ENCODE measurements around the gene PSME2.
A peak's percentile ranks its signal among the peaks of the same experiment; 100 is the strongest.

PSME2 gene

GRCh38 chr14:24155100-24155499 lies 8.7 kb upstream of the PSME2 start:
- DNase-seq (ENCODE audit: low read depth in 2 of 2), result no peak

- no peak for DNase-seq (ENCODE audit: low read depth in 2 of 2)
Observed at GRCh38 chr14:24151404-24152080, 5.1 kb upstream of the PSME2 start.

GRCh38 chr14:24150993-24151392 lies 4.6 kb upstream of the PSME2 start:
- DNase-seq (ENCODE audit: low read depth in 2 of 2), result no peak

GRCh38 chr14:24150567-24150966 lies 4.2 kb upstream of the PSME2 start:
- DNase-seq (ENCODE audit: low read depth in 2 of 2), result no peak

- no peak for DNase-seq (ENCODE audit: low read depth in 2 of 2)
Observed at GRCh38 chr14:24150061-24150460, 3.7 kb upstream of the PSME2 start.

GRCh38 chr14:24149302-24149969 lies 3.0 kb upstream of the PSME2 start:
- no peak for DNase-seq (ENCODE audit: low read depth in 2 of 2)

GRCh38 chr14:24147761-24148428 lies 1.5 kb upstream of the PSME2 start:
- DNase-seq (ENCODE audit: low read depth in 2 of 2), result no peak

GRCh38 chr14:24146978-24147760 lies 759 bp upstream of the PSME2 start, which contains the start of gene RNF31:
Gene RNF31 (plus strand): TSS chr14:24147498. CDS start chr14:24147699, 201 bp downstream.
- DNase-seq (ENCODE audit: low read depth in 2 of 2), result peak; percentile 96 to 98

GRCh38 chr14:24145690-24146452 lies 539 bp downstream of the PSME2 start:
- no peak for DNase-seq (ENCODE audit: low read depth in 2 of 2)

- DNase-seq (ENCODE audit: low read depth in 2 of 2), result no peak
Observed at GRCh38 chr14:24145219-24145618, 1.2 kb downstream of the PSME2 start.

GRCh38 chr14:24144451-24144850 lies 2.0 kb downstream of the PSME2 start:
- DNase-seq (ENCODE audit: low read depth in 2 of 2), result no peak

- no peak for DNase-seq (ENCODE audit: low read depth in 2 of 2)
Observed at GRCh38 chr14:24143511-24143910, 2.9 kb downstream of the PSME2 start.

GRCh38 chr14:24141097-24141880 lies 5.1 kb downstream of the PSME2 start, which contains the start of gene EMC9:
Gene EMC9 (minus strand): TSS chr14:24141591. CDS start chr14:24141304, 287 bp downstream.
- DNase-seq (ENCODE audit: low read depth in 2 of 2), result peak; percentile 99 to 100

GRCh38 chr14:24139272-24139934 lies 7.0 kb downstream of the PSME2 start:
- DNase-seq (ENCODE audit: low read depth in 2 of 2), result no peak

GRCh38 chr14:24138396-24139271 lies 7.8 kb downstream of the PSME2 start:
- no peak for DNase-seq (ENCODE audit: low read depth in 2 of 2)

GRCh38 chr14:24137529-24138395 lies 8.6 kb downstream of the PSME2 start:
- no peak for DNase-seq (ENCODE audit: low read depth in 2 of 2)

GRCh38 chr14:24136684-24137528 lies 9.5 kb downstream of the PSME2 start:
- no peak for DNase-seq (ENCODE audit: low read depth in 2 of 2)

All from stimulated activated CD8-positive, alpha-beta memory T cell treated with anti-CD3 and anti-CD28 coated beads, Interleukin-7, amount 100 ng/mL, for 4 hours (primary cell).